OCI-LY1 (cell line): ENCODE data around the gene CEACAM19.

ENCODE experiments used
- EZH2 ChIP-seq: fragments of 200-600 bp; sonication (generic), shearing (Covaris generic); IDR thresholded peaks from 2 replicates; pipeline ENCODE4 v1.8.0; 2017; ENCODE audit warnings: borderline replicate concordance, mixed run types, mild to moderate bottlenecking, antibody characterized with exemption, low read length, moderate library complexity, mixed read lengths
- TF ChIP-seq, protein P1 (sequence below): fragments of 200-600 bp; sonication (generic), shearing (Covaris generic); IDR thresholded peaks from 2 replicates; pipeline ENCODE4 v1.5.1; 2017; ENCODE audit warnings: mild to moderate bottlenecking, antibody characterized with exemption, low read length, moderate library complexity, mixed read lengths

DNA sequence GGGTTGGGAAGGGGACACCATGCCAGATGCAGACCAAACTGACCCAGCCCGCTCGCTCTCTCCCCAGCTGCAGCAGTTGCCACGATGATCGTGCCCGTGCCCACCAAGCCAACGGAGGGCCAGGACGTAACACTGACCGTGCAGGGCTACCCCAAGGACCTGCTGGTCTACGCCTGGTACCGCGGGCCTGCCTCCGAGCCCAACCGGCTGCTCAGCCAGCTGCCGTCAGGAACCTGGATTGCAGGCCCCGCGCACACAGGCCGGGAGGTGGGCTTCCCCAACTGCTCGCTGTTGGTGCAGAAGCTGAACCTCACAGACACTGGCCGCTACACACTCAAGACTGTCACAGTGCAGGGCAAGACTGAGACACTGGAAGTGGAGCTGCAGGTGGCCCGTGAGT lies 36.5 kb downstream of the CEACAM19 start:
- TF ChIP-seq, protein P1, sequence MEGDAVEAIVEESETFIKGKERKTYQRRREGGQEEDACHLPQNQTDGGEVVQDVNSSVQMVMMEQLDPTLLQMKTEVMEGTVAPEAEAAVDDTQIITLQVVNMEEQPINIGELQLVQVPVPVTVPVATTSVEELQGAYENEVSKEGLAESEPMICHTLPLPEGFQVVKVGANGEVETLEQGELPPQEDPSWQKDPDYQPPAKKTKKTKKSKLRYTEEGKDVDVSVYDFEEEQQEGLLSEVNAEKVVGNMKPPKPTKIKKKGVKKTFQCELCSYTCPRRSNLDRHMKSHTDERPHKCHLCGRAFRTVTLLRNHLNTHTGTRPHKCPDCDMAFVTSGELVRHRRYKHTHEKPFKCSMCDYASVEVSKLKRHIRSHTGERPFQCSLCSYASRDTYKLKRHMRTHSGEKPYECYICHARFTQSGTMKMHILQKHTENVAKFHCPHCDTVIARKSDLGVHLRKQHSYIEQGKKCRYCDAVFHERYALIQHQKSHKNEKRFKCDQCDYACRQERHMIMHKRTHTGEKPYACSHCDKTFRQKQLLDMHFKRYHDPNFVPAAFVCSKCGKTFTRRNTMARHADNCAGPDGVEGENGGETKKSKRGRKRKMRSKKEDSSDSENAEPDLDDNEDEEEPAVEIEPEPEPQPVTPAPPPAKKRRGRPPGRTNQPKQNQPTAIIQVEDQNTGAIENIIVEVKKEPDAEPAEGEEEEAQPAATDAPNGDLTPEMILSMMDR = no peak
- TF ChIP-seq EZH2 = no peak
